ENCODE data around the gene RACK1.
A peak's percentile ranks its signal among the peaks of the same experiment; 100 is the strongest.
"Not testable (repeated sequence)": the region's sequence is repeated elsewhere in the genome, so short reads cannot be mapped to it uniquely, and the experiment has no call there.

The RACK1 gene

DNA sequence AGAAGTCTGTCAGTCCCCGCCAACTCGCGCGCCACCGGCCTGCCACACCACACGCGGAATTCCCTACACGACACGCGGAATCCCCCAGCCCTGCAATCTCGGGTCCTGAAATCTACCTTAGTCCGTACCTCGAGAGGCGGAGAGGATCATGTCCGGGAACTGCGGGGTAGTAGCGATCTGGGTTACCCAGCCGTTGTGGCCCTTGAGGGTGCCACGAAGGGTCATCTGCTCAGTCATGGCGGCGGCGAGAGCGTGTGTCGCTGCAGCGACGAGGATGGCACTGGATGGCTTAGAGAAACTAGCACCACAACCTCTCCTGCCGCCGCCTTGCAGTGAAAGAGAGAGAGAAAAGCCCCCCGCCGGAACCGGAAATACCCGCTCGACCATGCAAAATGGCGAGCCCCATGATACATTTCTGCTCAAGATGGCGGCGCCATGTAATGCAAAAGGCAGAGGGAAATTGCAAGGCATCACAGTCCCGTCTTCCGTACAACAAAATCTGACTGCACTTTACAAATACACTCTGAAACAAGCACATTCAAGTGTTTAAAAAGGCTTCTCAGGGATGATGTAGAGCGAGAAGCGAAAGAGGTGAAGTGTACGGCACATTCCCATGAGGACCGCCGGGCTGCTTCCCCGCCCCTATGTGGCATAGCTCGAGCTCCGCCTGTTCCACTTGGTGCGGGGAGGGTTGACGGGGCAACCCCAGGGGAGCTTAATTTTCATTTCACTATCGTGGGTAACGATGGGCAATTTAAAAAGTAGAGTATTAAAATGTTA, at the start of gene RACK1:
Gene RACK1, minus strand, starts transcription at position 343 of the 780 bp plus-strand sequence. Its CDS starts 106 bp downstream, at position 237.
- peak; percentile 72 to 73 for ATAC-seq

GRCh38 chr5:181287331-181287730, 43.6 kb upstream of the RACK1 start:
- not testable (repeated sequence) for ATAC-seq

DNA sequence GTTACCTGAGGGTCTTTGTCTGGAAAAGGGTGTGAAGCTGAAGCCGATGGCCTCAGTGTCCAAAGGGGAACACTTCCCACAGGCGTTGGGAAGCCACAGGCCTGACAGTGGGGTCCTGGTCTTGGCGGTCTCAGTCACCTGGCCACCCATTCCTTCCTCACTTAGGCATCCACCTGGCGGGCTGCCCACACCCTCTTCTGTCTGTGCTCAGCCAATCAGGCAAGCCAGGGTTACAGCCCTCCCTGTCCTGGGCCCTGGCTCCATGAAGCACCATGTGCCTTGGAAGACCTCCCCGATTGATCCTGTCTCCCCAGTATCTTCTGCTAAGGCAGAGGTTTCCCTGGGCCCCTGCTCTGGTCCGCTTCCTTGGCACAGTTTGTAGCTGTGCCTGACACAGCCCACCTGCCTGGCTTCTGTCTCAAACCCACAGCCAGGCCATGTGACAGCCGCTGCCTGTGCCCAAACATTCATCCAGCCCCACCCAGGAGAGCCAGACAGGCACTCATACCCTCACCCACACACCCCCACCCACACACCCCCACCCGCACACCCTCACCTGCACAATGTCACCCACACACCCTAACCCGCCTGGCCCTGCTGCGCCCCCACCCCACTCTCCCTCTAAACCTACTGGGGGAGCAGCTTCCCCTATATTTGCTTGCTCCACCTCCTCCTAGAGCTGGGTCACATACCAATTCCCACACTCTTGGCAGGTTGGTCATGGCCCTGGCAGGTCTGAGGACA, 42.4 kb upstream of the RACK1 start:
- not testable (repeated sequence) for ATAC-seq

GRCh38 chr5:181283841-181284755, 40.4 kb upstream of the RACK1 start:
- not testable (repeated sequence) for ATAC-seq

- ATAC-seq = no peak
These were observed 39.6 kb upstream of the RACK1 start for GRCh38 chr5:181283347-181283746.

GRCh38 chr5:181282874-181283273, 39.2 kb upstream of the RACK1 start:
- no peak for ATAC-seq

GRCh38 chr5:181282415-181282814, 38.7 kb upstream of the RACK1 start:
- not testable (repeated sequence) for ATAC-seq

DNA sequence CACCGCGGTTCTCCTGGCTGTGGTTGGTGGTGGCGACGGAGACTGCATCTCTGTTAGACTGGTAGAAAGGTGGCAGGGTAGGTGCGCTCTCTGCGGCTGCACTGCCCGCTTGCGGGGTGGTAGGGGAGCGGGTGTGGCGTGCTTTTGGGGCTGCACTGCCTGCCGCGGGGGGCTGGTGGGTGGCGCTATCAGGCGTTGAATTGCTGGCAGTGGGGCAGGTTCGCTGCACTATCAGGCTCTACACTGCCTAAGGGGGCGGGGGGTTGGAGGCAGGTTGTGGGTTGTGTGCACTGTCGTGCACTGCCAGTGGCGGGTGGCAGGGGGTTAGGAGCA, 38.2 kb upstream of the RACK1 start:
- no peak for ATAC-seq

- no peak for ATAC-seq
These were observed 37.6 kb upstream of the RACK1 start for GRCh38 chr5:181281077-181281983.

GRCh38 chr5:181280251-181280762, 36.6 kb upstream of the RACK1 start:
- no peak for ATAC-seq

DNA sequence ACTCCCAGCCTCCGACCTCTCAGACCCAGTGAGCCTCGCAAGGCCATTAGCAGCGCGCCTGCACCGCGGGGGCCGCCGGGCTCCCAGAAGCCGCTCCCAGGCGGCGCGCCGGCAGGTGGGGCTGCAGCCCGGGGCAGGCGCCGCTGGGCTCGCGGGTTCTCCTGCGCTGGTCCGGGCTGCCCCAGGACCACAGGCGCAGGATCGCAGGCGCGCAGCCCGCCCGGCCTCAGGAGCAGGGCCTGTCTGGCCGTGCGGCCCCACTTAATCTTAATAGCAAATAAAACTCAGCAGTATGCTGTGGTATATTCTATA, 29.7 kb upstream of the RACK1 start:
- not testable (repeated sequence) for ATAC-seq

- no peak for ATAC-seq
These were observed 27.4 kb upstream of the RACK1 start for GRCh38 chr5:181271081-181271480.

GRCh38 chr5:181267907-181268306, 24.2 kb upstream of the RACK1 start:
- not testable (repeated sequence) for ATAC-seq

DNA sequence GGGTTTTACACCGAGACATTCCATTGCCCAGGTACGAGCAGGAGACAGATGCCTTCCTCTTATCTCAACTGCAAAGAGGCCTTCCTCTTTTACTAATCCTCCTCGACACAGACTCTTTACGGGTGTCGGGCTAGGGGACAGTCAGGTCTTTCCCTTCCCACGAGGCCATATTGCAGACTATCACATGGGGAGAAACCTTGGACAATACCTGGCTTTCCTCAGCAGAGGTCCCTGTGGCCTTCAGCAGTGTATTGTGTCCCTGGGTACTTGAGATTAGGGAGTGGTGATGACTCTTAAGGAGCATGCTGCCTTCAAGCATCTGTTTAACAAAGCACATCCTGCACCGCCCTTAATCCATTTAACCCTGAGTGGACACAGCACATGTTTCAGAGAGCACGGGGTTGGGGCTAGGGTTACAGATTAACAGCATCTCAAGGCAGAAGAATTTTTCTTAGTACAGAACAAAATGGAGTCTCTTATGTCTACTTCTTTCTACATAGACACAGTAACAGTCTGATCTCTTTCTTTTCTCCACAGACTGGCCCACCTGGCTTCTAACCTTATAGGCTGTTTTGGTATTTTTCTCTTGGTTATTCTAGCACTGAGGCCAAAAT, 23.7 kb upstream of the RACK1 start:
- not testable (repeated sequence) for ATAC-seq

DNA sequence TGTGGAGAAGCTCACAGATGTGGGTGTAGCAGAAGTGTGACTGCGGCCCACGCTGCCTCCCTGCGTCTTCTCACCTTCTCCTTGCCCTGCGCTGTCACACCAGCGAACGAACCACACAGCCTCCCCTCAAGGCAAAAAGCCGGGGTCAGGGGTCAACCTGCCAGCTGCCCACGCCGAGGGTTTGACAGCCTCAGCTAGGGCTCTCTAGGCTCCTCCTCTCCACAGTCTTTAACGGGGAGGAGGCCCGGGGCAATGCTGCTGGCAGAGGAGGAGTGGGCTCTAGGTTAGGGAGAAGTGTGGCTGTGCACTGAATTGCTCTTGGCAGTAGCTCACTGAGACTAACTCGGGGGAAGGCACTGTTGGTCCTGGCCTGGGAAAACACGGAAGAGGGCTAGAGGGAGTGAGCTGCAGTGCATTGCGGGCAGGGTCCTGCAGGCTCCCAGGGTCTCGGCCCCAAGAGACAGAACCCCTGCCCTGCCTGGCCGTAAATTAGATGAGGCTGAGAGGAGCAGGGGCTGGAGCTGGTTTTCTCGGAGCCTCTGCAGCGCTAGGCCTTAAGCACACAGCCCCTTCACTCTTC, 21.5 kb upstream of the RACK1 start:
- no peak for ATAC-seq

DNA sequence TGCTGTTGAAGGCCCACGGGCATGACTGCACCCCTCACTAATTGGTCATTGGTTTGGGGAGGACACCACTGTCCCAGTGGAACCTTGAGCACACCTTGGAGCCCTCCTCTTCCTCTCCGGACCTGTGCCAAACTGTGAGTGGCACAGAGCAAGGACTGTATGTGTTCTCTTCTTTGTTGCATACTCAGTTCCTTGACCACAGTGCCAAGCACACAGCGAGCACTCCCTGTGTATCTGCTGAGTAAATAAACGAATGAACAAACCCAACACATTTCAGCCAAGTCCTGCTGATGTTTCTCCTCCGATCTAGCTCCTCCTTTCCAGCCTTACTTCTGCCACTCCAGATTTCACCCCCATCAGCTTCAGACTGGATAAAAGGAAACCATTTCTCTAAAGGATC, 19.9 kb upstream of the RACK1 start:
- ATAC-seq = no peak

GRCh38 chr5:181261320-181262049, 17.8 kb upstream of the RACK1 start:
- peak; percentile 66 to 67 for ATAC-seq

- ATAC-seq = peak; percentile 89 to 91
These were observed 17.1 kb upstream of the RACK1 start, which contains the start of gene TRIM52 for GRCh38 chr5:181260720-181261319. TSS of gene TRIM52 (minus strand) at chr5:181261143. CDS start at chr5:181260813, 330 bp downstream.

GRCh38 chr5:181259974-181260719, 16.4 kb upstream of the RACK1 start:
- no peak for ATAC-seq
